Measurements from ENCODE around the gene KCNH5.

KCNH5 gene

GRCh38 chr14:62745496-62745895 is 299.8 kb downstream of the KCNH5 start:
- TF ChIP-seq CTCF (conservative IDR thresholded peaks at IDR 0.05) = no peak
- no peak overlapping the region for H3K27ac ChIP-seq

GRCh38 chr14:62743560-62743959 is 301.7 kb downstream of the KCNH5 start:
- TF ChIP-seq CTCF (conservative IDR thresholded peaks at IDR 0.05) = no peak
- H3K27ac ChIP-seq = no peak overlapping the region

GRCh38 chr14:62743118-62743517 is 302.1 kb downstream of the KCNH5 start:
- TF ChIP-seq CTCF (conservative IDR thresholded peaks at IDR 0.05) = no peak
- no peak overlapping the region for H3K27ac ChIP-seq

- no peak overlapping the region for H3K27ac ChIP-seq
- TF ChIP-seq CTCF (conservative IDR thresholded peaks at IDR 0.05) = no peak
Measured at GRCh38 chr14:62739647-62740046, 305.6 kb downstream of the KCNH5 start.

- H3K27ac ChIP-seq = no peak overlapping the region
- TF ChIP-seq CTCF (conservative IDR thresholded peaks at IDR 0.05) = no peak
Measured at GRCh38 chr14:62736048-62737043, 308.9 kb downstream of the KCNH5 start.

- no peak for TF ChIP-seq CTCF (conservative IDR thresholded peaks at IDR 0.05)
- no peak overlapping the region for H3K27ac ChIP-seq
Measured at GRCh38 chr14:62734831-62735230, 310.4 kb downstream of the KCNH5 start.

- no peak overlapping the region for H3K27ac ChIP-seq
- TF ChIP-seq CTCF (conservative IDR thresholded peaks at IDR 0.05) = no peak
Measured at GRCh38 chr14:62722406-62722805, 322.9 kb downstream of the KCNH5 start.

Measured in VCaP (cell line).